GM23338 (cell line): ENCODE data around the gene SEC11A. TPM values are rescaled to one million over a fixed set of nuclear protein-coding genes. Genes with fewer than 3 reads are reported as not detected.
A peak's percentile ranks its signal among the peaks of the same experiment; 100 is the strongest.

Experiments
- ATAC-seq: fragments of 200-7000 bp; cut with Tn5 transposase; 3 replicates; pipeline ENCODE4 v1.9.1; 2020
- DNase-seq: peaks from one replicate; pipeline ENCODE4 v3.0.0-alpha.2; 2015; ENCODE audit warnings: low spot score
- H2AFZ ChIP-seq: fragments of 200-600 bp; sonication (generic); 2 replicates; pipeline ENCODE4 v1.8.0; 2016; ENCODE audit warnings: antibody characterized with exemption, mild to moderate bottlenecking, moderate library complexity
- H3F3A ChIP-seq: fragments of 200-600 bp; sonication (generic); replicated peaks from 2 replicates; pipeline ENCODE4 v1.8.0; 2017; ENCODE audit warnings: antibody characterized with exemption, mixed run types, low read depth
- H3K27ac ChIP-seq: fragments of 200-600 bp; sonication (generic); 2 replicates; pipeline ENCODE4 v1.6.1; 2016; ENCODE audit warnings: low read depth
- H3K27me3 ChIP-seq: fragments of 200-600 bp; sonication (generic); 2 replicates; pipeline ENCODE4 v1.8.0; 2016; ENCODE audit warnings: mild to moderate bottlenecking, mixed run types, moderate library complexity; ENCODE audit not compliant: insufficient read depth
- H3K36me3 ChIP-seq: fragments of 200-600 bp; sonication (generic); 2 replicates; pipeline ENCODE4 v1.8.0; 2016; ENCODE audit warnings: mild to moderate bottlenecking; ENCODE audit not compliant: insufficient read depth
- H3K4me1 ChIP-seq: fragments of 200-600 bp; sonication (generic); 2 replicates; pipeline ENCODE4 v1.8.0; 2016; ENCODE audit warnings: mild to moderate bottlenecking, moderate library complexity; ENCODE audit not compliant: insufficient read depth
- H3K4me2 ChIP-seq: fragments of 200-600 bp; sonication (generic); 2 replicates; pipeline ENCODE4 v1.7.1; 2017; ENCODE audit warnings: mixed run types
- H3K4me3 ChIP-seq: fragments of 200-600 bp; sonication (generic); 2 replicates; pipeline ENCODE4 v1.6.1; 2016; ENCODE audit warnings: mixed run types
- H3K79me2 ChIP-seq: fragments of 200-600 bp; sonication (generic); replicated peaks from 2 replicates; pipeline ENCODE4 v1.8.0; 2017; ENCODE audit warnings: mild to moderate bottlenecking; ENCODE audit not compliant: insufficient read depth
- H3K9me2 ChIP-seq: fragments of 200-600 bp; sonication (generic); 2 replicates; pipeline ENCODE4 v1.8.0; 2017; ENCODE audit not compliant: insufficient read depth
- H4K20me1 ChIP-seq: fragments of 200-600 bp; sonication (generic); replicated peaks from 2 replicates; pipeline ENCODE4 v1.8.0; 2017; ENCODE audit warnings: mild to moderate bottlenecking; ENCODE audit not compliant: insufficient read depth
- H3K27ac Mint-ChIP-seq: 2 replicates; pipeline ENCODE4 v1.8.0; 2020; ENCODE audit warnings: inconsistent platforms, mild to moderate bottlenecking, moderate library complexity, mixed read lengths
- H3K27me3 Mint-ChIP-seq: 3 replicates; pipeline ENCODE4 v1.8.0; 2022; ENCODE audit warnings: low read depth, mild to moderate bottlenecking, moderate library complexity, mixed read lengths, inconsistent platforms; ENCODE audit not compliant: insufficient read depth, poor library complexity
- H3K36me3 Mint-ChIP-seq: 3 replicates; pipeline ENCODE4 v1.8.0; 2021; ENCODE audit warnings: low read depth, mild to moderate bottlenecking, inconsistent platforms, moderate library complexity, mixed read lengths
- H3K4me1 Mint-ChIP-seq: 3 replicates; pipeline ENCODE4 v1.8.0; 2020; ENCODE audit warnings: mild to moderate bottlenecking, inconsistent platforms, mixed read lengths
- H3K4me3 Mint-ChIP-seq: 3 replicates; pipeline ENCODE4 v1.8.0; 2021; ENCODE audit warnings: moderate library complexity, mild to moderate bottlenecking, inconsistent platforms, mixed read lengths
- H3K9me3 Mint-ChIP-seq: 3 replicates; pipeline ENCODE4 v1.8.0; 2020; ENCODE audit warnings: moderate library complexity, mild to moderate bottlenecking, inconsistent platforms, mixed read lengths
- CREB1 ChIP-seq: fragments of 250-450 bp; sonication (Bioruptor Pico); IDR thresholded peaks from 2 replicates; pipeline ENCODE4 v1.5.0; 2020; ENCODE audit warnings: low read depth, mild to moderate bottlenecking, moderate library complexity
- CTCF ChIP-seq, 2 experiments: fragments of 200-600 bp in 1 of 2; sonication (generic) in 1 of 2; conservative IDR thresholded peaks; 2 replicates each; pipeline versions ENCODE4 v1.5.1 to v1.6.1; 2016 to 2017; ENCODE audit warnings: antibody characterized with exemption in 2 of 2, low read depth in 2 of 2, mild to moderate bottlenecking in 2 of 2, moderate library complexity in 1 of 2
- ETS1 ChIP-seq: IDR thresholded peaks from 2 replicates; pipeline ENCODE4 v1.6.1; 2016; ENCODE audit warnings: antibody characterized with exemption
- EZH2phosphoT487 ChIP-seq: fragments of 200-600 bp; sonication (generic); IDR thresholded peaks from one replicate; pipeline ENCODE4 v1.8.1; 2018; ENCODE audit warnings: antibody characterized with exemption; ENCODE audit not compliant: unreplicated experiment
- JUNB ChIP-seq: IDR thresholded peaks from one replicate; pipeline ENCODE4 v1.6.1; 2016; ENCODE audit warnings: antibody characterized with exemption; ENCODE audit not compliant: unreplicated experiment
- NANOG ChIP-seq: IDR thresholded peaks from 2 replicates; pipeline ENCODE4 v1.6.1; 2016; ENCODE audit warnings: antibody characterized with exemption, borderline replicate concordance
- POLR2AphosphoS5 ChIP-seq: IDR thresholded peaks from 2 replicates; pipeline ENCODE4 v1.6.1; 2016; ENCODE audit warnings: antibody characterized with exemption, low read depth
- REST ChIP-seq: IDR thresholded peaks from one replicate; pipeline ENCODE4 v1.6.1; 2018; ENCODE audit warnings: antibody characterized with exemption; ENCODE audit not compliant: unreplicated experiment
- STAT1 ChIP-seq: IDR thresholded peaks from one replicate; pipeline ENCODE4 v1.6.1; 2016; ENCODE audit warnings: antibody characterized with exemption; ENCODE audit not compliant: unreplicated experiment
- ZNF114 ChIP-seq: fragments of 250-450 bp; sonication (Bioruptor Pico); IDR thresholded peaks from 2 replicates; pipeline ENCODE4 v1.5.0; 2020; ENCODE audit warnings: mild to moderate bottlenecking, moderate library complexity
- ZNF331 ChIP-seq: fragments of 250-450 bp; sonication (Bioruptor Pico); IDR thresholded peaks from 2 replicates; pipeline ENCODE4 v1.5.0; 2020; ENCODE audit warnings: low read depth, mild to moderate bottlenecking, moderate library complexity
- polyA plus RNA-seq: library from polyadenylated mRNA; unstranded; fragments of >200 nt; fragmentation: Nextera tagmentation; extraction: Ambion mirVana; gene quantifications from 2 replicates; pipeline ENCODE4 v1.2.1, GENCODE V29; 2016
- total RNA-seq: library from RNA; depleted of rRNA; stranded (reverse); fragments of >200 nt; shearing (Covaris generic); gene quantifications from 2 replicates; pipeline ENCODE4 v1.2.3, GENCODE V29; 2014
- TF ChIP-seq, protein P1 (sequence below): fragments of 250-450 bp; sonication (Bioruptor Pico); IDR thresholded peaks from 2 replicates; pipeline ENCODE4 v1.5.0; 2020; ENCODE audit warnings: mild to moderate bottlenecking, moderate library complexity

Gene SEC11A
- total and polyA plus RNA-seq, 2 experiments from 2014 or later = 191 to 257 TPM

DNA sequence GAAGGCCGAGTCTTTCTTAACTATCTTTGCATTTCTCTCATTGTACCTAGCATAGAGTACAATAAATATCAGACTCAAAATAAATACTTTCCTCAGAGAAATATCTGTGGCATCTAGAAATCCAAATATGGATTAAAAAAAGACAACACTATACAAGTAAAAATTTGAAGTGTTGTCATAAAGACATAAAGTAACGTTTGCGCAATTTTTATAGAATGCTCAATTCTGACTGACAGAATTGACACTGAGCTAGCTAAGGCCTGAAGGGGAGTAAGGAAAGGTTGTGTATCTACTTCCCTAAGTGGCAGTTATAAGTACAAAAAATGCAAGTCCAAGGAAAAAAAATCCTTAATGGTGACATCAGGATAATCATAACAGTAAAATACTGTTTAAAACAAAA lies 1.1 kb downstream of the SEC11A start:
- H3K27me3 ChIP-seq = no peaks in the 10 kb centered on the region
- H3F3A ChIP-seq = 0 out of 2 replicates have a peak, but pooled peaks cover 8% of the 10 kb centered on the region
- Mint-ChIP-seq H3K27me3 (peaks cover 8% of the 10 kb centered on the region), H3K36me3 (peaks cover 31% of the 10 kb centered on the region), H3K4me1 (peaks cover 12% of the 10 kb centered on the region), H3K27ac (peak overlapping the region; percentile 98; the same call in 1 of the 2 replicates), H3K4me3 (peak overlapping the region; percentile 88), H3K9me3 (no peaks in the 10 kb centered on the region)
- peaks cover 6% of the 10 kb centered on the region for H3K4me1 ChIP-seq
- no peak for TF ChIP-seq CTCF (conservative IDR thresholded peaks at IDR 0.05; ENCODE audit: low read depth in 2 of 2)
- no peak for TF ChIP-seq ZNF331 (CRISPR knock-in tag)
- no peak for TF ChIP-seq JUNB
- TF ChIP-seq REST = no peak
- TF ChIP-seq, protein P1, sequence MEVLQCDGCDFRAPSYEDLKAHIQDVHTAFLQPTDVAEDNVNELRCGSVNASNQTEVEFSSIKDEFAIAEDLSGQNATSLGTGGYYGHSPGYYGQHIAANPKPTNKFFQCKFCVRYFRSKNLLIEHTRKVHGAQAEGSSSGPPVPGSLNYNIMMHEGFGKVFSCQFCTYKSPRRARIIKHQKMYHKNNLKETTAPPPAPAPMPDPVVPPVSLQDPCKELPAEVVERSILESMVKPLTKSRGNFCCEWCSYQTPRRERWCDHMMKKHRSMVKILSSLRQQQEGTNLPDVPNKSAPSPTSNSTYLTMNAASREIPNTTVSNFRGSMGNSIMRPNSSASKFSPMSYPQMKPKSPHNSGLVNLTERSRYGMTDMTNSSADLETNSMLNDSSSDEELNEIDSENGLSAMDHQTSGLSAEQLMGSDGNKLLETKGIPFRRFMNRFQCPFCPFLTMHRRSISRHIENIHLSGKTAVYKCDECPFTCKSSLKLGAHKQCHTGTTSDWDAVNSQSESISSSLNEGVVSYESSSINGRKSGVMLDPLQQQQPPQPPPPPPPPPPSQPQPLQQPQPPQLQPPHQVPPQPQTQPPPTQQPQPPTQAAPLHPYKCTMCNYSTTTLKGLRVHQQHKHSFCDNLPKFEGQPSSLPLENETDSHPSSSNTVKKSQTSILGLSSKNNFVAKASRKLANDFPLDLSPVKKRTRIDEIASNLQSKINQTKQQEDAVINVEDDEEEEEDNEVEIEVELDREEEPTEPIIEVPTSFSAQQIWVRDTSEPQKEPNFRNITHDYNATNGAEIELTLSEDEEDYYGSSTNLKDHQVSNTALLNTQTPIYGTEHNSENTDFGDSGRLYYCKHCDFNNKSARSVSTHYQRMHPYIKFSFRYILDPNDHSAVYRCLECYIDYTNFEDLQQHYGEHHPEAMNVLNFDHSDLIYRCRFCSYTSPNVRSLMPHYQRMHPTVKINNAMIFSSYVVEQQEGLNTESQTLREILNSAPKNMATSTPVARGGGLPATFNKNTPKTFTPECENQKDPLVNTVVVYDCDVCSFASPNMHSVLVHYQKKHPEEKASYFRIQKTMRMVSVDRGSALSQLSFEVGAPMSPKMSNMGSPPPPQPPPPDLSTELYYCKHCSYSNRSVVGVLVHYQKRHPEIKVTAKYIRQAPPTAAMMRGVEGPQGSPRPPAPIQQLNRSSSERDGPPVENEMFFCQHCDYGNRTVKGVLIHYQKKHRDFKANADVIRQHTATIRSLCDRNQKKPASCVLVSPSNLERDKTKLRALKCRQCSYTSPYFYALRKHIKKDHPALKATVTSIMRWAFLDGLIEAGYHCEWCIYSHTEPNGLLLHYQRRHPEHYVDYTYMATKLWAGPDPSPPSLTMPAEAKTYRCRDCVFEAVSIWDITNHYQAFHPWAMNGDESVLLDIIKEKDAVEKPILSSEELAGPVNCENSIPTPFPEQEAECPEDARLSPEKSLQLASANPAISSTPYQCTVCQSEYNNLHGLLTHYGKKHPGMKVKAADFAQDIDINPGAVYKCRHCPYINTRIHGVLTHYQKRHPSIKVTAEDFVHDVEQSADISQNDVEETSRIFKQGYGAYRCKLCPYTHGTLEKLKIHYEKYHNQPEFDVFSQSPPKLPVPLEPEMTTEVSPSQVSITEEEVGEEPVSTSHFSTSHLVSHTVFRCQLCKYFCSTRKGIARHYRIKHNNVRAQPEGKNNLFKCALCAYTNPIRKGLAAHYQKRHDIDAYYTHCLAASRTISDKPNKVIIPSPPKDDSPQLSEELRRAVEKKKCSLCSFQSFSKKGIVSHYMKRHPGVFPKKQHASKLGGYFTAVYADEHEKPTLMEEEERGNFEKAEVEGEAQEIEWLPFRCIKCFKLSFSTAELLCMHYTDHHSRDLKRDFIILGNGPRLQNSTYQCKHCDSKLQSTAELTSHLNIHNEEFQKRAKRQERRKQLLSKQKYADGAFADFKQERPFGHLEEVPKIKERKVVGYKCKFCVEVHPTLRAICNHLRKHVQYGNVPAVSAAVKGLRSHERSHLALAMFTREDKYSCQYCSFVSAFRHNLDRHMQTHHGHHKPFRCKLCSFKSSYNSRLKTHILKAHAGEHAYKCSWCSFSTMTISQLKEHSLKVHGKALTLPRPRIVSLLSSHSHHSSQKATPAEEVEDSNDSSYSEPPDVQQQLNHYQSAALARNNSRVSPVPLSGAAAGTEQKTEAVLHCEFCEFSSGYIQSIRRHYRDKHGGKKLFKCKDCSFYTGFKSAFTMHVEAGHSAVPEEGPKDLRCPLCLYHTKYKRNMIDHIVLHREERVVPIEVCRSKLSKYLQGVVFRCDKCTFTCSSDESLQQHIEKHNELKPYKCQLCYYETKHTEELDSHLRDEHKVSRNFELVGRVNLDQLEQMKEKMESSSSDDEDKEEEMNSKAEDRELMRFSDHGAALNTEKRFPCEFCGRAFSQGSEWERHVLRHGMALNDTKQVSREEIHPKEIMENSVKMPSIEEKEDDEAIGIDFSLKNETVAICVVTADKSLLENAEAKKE (CRISPR knock-in tag) = no peak
- no peak for TF ChIP-seq STAT1
- no peak for TF ChIP-seq ZNF114
- no peak for TF ChIP-seq NANOG
- TF ChIP-seq CREB1 = no peak
- TF ChIP-seq EZH2phosphoT487 = no peak
- no peak for TF ChIP-seq POLR2AphosphoS5
- no peak for TF ChIP-seq ETS1
- no peak for DNase-seq
- ATAC-seq = no peak
- peaks cover 13% of the 10 kb centered on the region; the same call in 1 of the 2 replicates for H3K36me3 ChIP-seq
- peak overlapping the region; percentile 100 for H3K4me3 ChIP-seq
- H2AFZ ChIP-seq = no peak overlapping the region
- peak overlapping the region; percentile 96; the same call in 1 of the 2 replicates for H3K27ac ChIP-seq
- H3K9me2 ChIP-seq = no peaks in the 10 kb centered on the region
- H3K4me2 ChIP-seq = peak overlapping the region; percentile 96
- peaks cover 60% of the 10 kb centered on the region for H3K79me2 ChIP-seq
- H4K20me1 ChIP-seq = peaks cover 43% of the 10 kb centered on the region
